A549 (cell line): ENCODE results near the gene PLXNC1. TPM values are rescaled to one million over a fixed set of nuclear protein-coding genes. Genes with fewer than 3 reads are reported as not detected.

ENCODE experiments used
- ATAC-seq, 2 experiments: fragments of 200-7000 bp in 1 of 2; fragments of >200 bp in 1 of 2; cut with Nextera tagmentation in 1 of 2; cut with Tn5 transposase in 1 of 2; 3 replicates each; pipeline versions ENCODE4 v1.8.0 to v1.9.1; 2018 to 2020; ENCODE audit warnings: mild to moderate bottlenecking in 1 of 2, moderate library complexity in 1 of 2
- CTCF ChIA-PET: fragments of 300-600 bp; sonication (Branson Sonifier 250); formaldehyde crosslinking; extraction: SDS; loops from one replicate; lab custom pipeline; 2021; ENCODE audit warnings: antibody characterized with exemption, inconsistent platforms; lab: Yijun Ruan, JAX
- POLR2A ChIA-PET: fragments of 350-600 bp; formaldehyde crosslinking; extraction: SDS; loops from one replicate; lab custom pipeline; 2021; ENCODE audit warnings: antibody characterized with exemption, inconsistent platforms; lab: Yijun Ruan, JAX
- DNase-seq, 2 experiments: peaks; one replicate each; pipeline versions ENCODE4 v3.0.0 to v3.0.0-alpha.2; 2011 to 2016; ENCODE audit warnings: low read depth in 1 of 2, low spot score in 1 of 2
- FAIRE-seq: peaks from 2 replicates; lab custom pipeline; 2011; peaks lifted over from hg19 to GRCh38; lab: Jason Lieb, UNC
- H3K27ac ChIP-seq, 2 experiments: fragments of >200 bp; sonication (Bioruptor Twin); formaldehyde crosslinking; 3 replicates each; pipeline ENCODE4 v1.5.1; 2016 to 2017
- H3K4me1 ChIP-seq: fragments of >200 bp; sonication (Bioruptor Twin); formaldehyde crosslinking; 3 replicates; pipeline ENCODE4 v1.6.1; 2016
- H3K4me2 ChIP-seq: fragments of >200 bp; sonication (Bioruptor Twin); formaldehyde crosslinking; 3 replicates; pipeline ENCODE4 v1.6.1; 2016
- H3K4me3 ChIP-seq: fragments of >200 bp; sonication (Bioruptor Twin); formaldehyde crosslinking; 3 replicates; pipeline ENCODE4 v1.5.1; 2016
- H3K9me3 ChIP-seq: fragments of >200 bp; sonication (Bioruptor Twin); formaldehyde crosslinking; 3 replicates; pipeline ENCODE4 v1.6.1; 2016
- ATOH8 ChIP-seq: fragments of 250-450 bp; sonication (Bioruptor Pico); IDR thresholded peaks from 2 replicates; pipeline ENCODE4 v1.5.0; 2020; ENCODE audit warnings: low read depth, mild to moderate bottlenecking, moderate library complexity
- CBX2 ChIP-seq: fragments of 200-600 bp; sonication (generic); IDR thresholded peaks from 2 replicates; pipeline ENCODE4 v1.6.1; 2016; ENCODE audit warnings: low read depth, mild to moderate bottlenecking, borderline replicate concordance
- CHD2 ChIP-seq: fragments of 150-350 bp; IDR thresholded peaks from 2 replicates; pipeline ENCODE4 v1.6.1; 2014; ENCODE audit warnings: low read length; ENCODE audit not compliant: partially characterized antibody
- CTCF ChIP-seq: fragments of >200 bp; sonication (Bioruptor Twin); formaldehyde crosslinking; IDR thresholded peaks from 3 replicates; pipeline ENCODE4 v1.5.1; 2016
- EHF ChIP-seq: fragments of 250-450 bp; sonication (Bioruptor Pico); IDR thresholded peaks from 2 replicates; pipeline ENCODE4 v1.5.0; 2020; ENCODE audit warnings: mild to moderate bottlenecking
- FOSL2 ChIP-seq, 2 experiments: fragments of 450-650 bp in 1 of 2; fragments of >200 bp in 1 of 2; sonication (Bioruptor Twin) in 1 of 2; formaldehyde crosslinking; IDR thresholded peaks; 2 replicates each; pipeline versions ENCODE4 v1.5.0 to v1.6.1; 2016 to 2020; ENCODE audit warnings: mild to moderate bottlenecking in 1 of 2, moderate library complexity in 1 of 2
- FOXS1 ChIP-seq: fragments of 250-450 bp; sonication (Bioruptor Pico); IDR thresholded peaks from 2 replicates; pipeline ENCODE4 v1.5.0; 2020; ENCODE audit warnings: mild to moderate bottlenecking, moderate library complexity
- HEYL ChIP-seq: fragments of 250-450 bp; sonication (Bioruptor Pico); IDR thresholded peaks from 2 replicates; pipeline ENCODE4 v1.8.0; 2021; ENCODE audit warnings: mild to moderate bottlenecking, moderate library complexity
- HMGXB4 ChIP-seq: fragments of 250-450 bp; sonication (Bioruptor Pico); IDR thresholded peaks from 2 replicates; pipeline ENCODE4 v1.5.0; 2021; ENCODE audit warnings: mild to moderate bottlenecking, moderate library complexity, borderline replicate concordance
- HOXA7 ChIP-seq: fragments of 250-450 bp; sonication (Bioruptor Pico); IDR thresholded peaks from 2 replicates; pipeline ENCODE4 v1.5.0; 2020; ENCODE audit warnings: mild to moderate bottlenecking, moderate library complexity
- JUN ChIP-seq, 2 experiments: fragments of >200 bp; sonication (Bioruptor Twin); formaldehyde crosslinking; IDR thresholded peaks; 2 replicates in 1 of 2; 3 replicates in 1 of 2; pipeline ENCODE4 v1.6.1; 2016 to 2017
- KDM1A ChIP-seq: fragments of 200-600 bp; sonication (generic); IDR thresholded peaks from 2 replicates; pipeline ENCODE4 v1.6.1; 2016; ENCODE audit warnings: low read depth, mild to moderate bottlenecking
- KDM5A ChIP-seq: fragments of 200-600 bp; sonication (generic); IDR thresholded peaks from 2 replicates; pipeline ENCODE4 v1.6.1; 2016; ENCODE audit warnings: antibody characterized with exemption, mild to moderate bottlenecking
- NFE2L2 ChIP-seq: fragments of 150-350 bp; conservative IDR thresholded peaks from 2 replicates; pipeline ENCODE4 v1.6.1; 2014; ENCODE audit warnings: low read length
- RAD21 ChIP-seq, 2 experiments: fragments of >200 bp in 1 of 2; sonication (Bioruptor Twin) in 1 of 2; formaldehyde crosslinking in 1 of 2; IDR thresholded peaks in 1 of 2; conservative IDR thresholded peaks in 1 of 2; 2 replicates in 1 of 2; 3 replicates in 1 of 2; pipeline ENCODE4 v1.6.1; 2012 to 2018; ENCODE audit warnings: inconsistent platforms in 1 of 2
- RARB ChIP-seq: fragments of 250-450 bp; sonication (Bioruptor Pico); IDR thresholded peaks from 2 replicates; pipeline ENCODE4 v1.8.0; 2021; ENCODE audit warnings: mild to moderate bottlenecking, moderate library complexity
- RCOR1 ChIP-seq: fragments of 150-350 bp; IDR thresholded peaks from 2 replicates; pipeline ENCODE4 v1.6.1; 2014; ENCODE audit warnings: antibody characterized with exemption, low read length, low read depth
- SMC3 ChIP-seq: fragments of >200 bp; sonication (Bioruptor Twin); formaldehyde crosslinking; IDR thresholded peaks from 3 replicates; pipeline ENCODE4 v1.6.1; 2018; ENCODE audit warnings: inconsistent platforms
- USF2 ChIP-seq: fragments of 450-650 bp; IDR thresholded peaks from 2 replicates; pipeline ENCODE4 v1.6.1; 2014; ENCODE audit warnings: antibody characterized with exemption
- WGBS: methylation state at CpG from one replicate; pipeline ENCODE4 v1.1.6; 2017; ENCODE audit errors: missing lambda C conversion rate; 5-methylcytosine and 5-hydroxymethylcytosine counted together
- polyA plus RNA-seq, 4 experiments: library from polyadenylated mRNA; depleted of rRNA in 3 of 4; stranded (reverse); fragments of >200 nt; fragmentation: RNase III in 1 of 4; extraction: RNeasy Plus Mini Kit Qiagen cat#74134 plus additional on column Dnase treatment in 1 of 4; gene quantifications; 2 replicates in 3 of 4; 3 replicates in 1 of 4; pipeline ENCODE4 v1.2.3, GENCODE V29; 2011 to 2017

Gene PLXNC1
- polyA plus RNA-seq, 2 of the 4 experiments (the other 2 are of a cell fraction) = 0.12 to 0.50 TPM

- POLR2A ChIA-PET = interaction anchor here (0.5 kb wide), 1 partner anchor 924 kb away, joined by 6 read pairs; no protein-coding TSS in a partner anchor
- no peak for TF ChIP-seq HMGXB4
- no peak for TF ChIP-seq CTCF
- DNase-seq (no peak), FAIRE-seq (no peak), ATAC-seq (no peak)
- H3K4me2 ChIP-seq = no peak overlapping the region
- no peaks in the 10 kb centered on the region for H3K9me3 ChIP-seq
- H3K4me1 ChIP-seq = no peaks in the 10 kb centered on the region
- H3K4me3 ChIP-seq = no peak overlapping the region
- WGBS = 33% methylated on average over 5 of the region's 5 CpGs
- CTCF ChIA-PET = interaction anchor here (0.7 to 3.4 kb wide), 10 partner anchors 9 to 1192 kb away, joined by 3 to 28 read pairs (median 4); no protein-coding TSS in a partner anchor
- H3K27ac ChIP-seq = no peak overlapping the region
Measured at GRCh38 chr12:94143951-94144350, 4.4 kb upstream of the PLXNC1 start.

- ATAC-seq (no peak), FAIRE-seq (no peak), DNase-seq (no peak)
- CTCF ChIA-PET = interaction anchor here (0.9 to 3.4 kb wide), 4 partner anchors 9 to 1192 kb away, joined by 3 to 28 read pairs (median 5); no protein-coding TSS in a partner anchor
- no peak overlapping the region for H3K27ac ChIP-seq
- H3K9me3 ChIP-seq = no peaks in the 10 kb centered on the region
- H3K4me1 ChIP-seq = peaks cover 5% of the 10 kb centered on the region; the same call in 2 of the 3 replicates
- WGBS = 43% methylated on average over 3 of the region's 3 CpGs
- POLR2A ChIA-PET = no interaction called here
- no peak for TF ChIP-seq FOSL2 (IDR thresholded peaks at IDR 0.05)
- TF ChIP-seq FOSL2 (CRISPR knock-in tag; IDR thresholded peaks at IDR 0.05) = no peak
- TF ChIP-seq HEYL = no peak
- no peak for TF ChIP-seq CHD2
- no peak for TF ChIP-seq FOXS1
- TF ChIP-seq KDM5A = no peak
- TF ChIP-seq ATOH8 (CRISPR knock-in tag) = no peak
- H3K4me3 ChIP-seq = no peak overlapping the region
- no peak overlapping the region for H3K4me2 ChIP-seq
Measured at GRCh38 chr12:94144781-94145180, 3.6 kb upstream of the PLXNC1 start.

GRCh38 chr12:94145191-94145983, 3.0 kb upstream of the PLXNC1 start:
- DNase-seq = peak in 1 of 2 experiments; percentile 42
- ATAC-seq = no peak
- WGBS = 59% methylated on average over 12 of the region's 12 CpGs

More at GRCh38 chr12:94145191-94145983, 3.0 kb upstream of the PLXNC1 start:
- no peak overlapping the region for H3K4me3 ChIP-seq
- no peak for FAIRE-seq
- no peak overlapping the region for H3K4me2 ChIP-seq
- peak; percentile 39 to 57 for TF ChIP-seq RAD21 (conservative IDR thresholded peaks at IDR 0.05 in 1 of 2, IDR thresholded peaks at IDR 0.05 in 1 of 2)
- TF ChIP-seq EHF = no peak
- no peak for TF ChIP-seq CBX2
- TF ChIP-seq SMC3 = peak; percentile 38; the same call in 2 of the 3 replicates
- TF ChIP-seq JUN (IDR thresholded peaks at IDR 0.05) = no peak
- no peak for TF ChIP-seq NFE2L2
- TF ChIP-seq RARB (CRISPR knock-in tag) = no peak
- TF ChIP-seq CTCF = peak; percentile 45; the same call in 2 of the 3 replicates
- no peak for TF ChIP-seq HOXA7
- TF ChIP-seq KDM1A = no peak
- no peak for TF ChIP-seq HMGXB4
- TF ChIP-seq RCOR1 = no peak
- TF ChIP-seq USF2 = no peak
- H3K9me3 ChIP-seq = no peaks in the 10 kb centered on the region
- H3K27ac ChIP-seq = no peak overlapping the region
- CTCF ChIA-PET = interaction anchor here (0.6 to 3.4 kb wide), 5 partner anchors 9 to 408 kb away, joined by 3 to 28 read pairs (median 4); no protein-coding TSS in a partner anchor
- H3K4me1 ChIP-seq = peaks cover 11% of the 10 kb centered on the region; the same call in 2 of the 3 replicates
- POLR2A ChIA-PET = no interaction called here
